ENCODE data around the gene SPP2.

Gene SPP2

DNA sequence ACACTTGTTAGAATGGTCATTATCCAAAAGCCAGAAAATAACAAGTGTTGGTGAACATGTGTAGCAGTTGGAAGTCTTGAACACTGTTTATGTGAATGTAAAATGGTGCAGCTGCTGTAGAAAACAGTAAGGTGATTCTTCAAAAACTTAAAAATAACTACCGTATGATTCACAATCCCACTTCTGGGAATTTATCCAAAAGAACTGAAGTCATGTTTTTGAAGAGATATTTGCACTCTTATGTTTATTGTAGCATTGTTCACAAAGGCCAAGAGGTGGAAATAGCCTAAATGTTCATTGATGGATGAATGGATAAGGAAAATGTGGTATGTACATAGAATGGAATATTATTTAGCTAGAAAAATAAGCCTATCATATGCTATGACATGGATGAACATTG lies 6.3 kb upstream of the SPP2 start:
- DNase-seq: no peak

DNA sequence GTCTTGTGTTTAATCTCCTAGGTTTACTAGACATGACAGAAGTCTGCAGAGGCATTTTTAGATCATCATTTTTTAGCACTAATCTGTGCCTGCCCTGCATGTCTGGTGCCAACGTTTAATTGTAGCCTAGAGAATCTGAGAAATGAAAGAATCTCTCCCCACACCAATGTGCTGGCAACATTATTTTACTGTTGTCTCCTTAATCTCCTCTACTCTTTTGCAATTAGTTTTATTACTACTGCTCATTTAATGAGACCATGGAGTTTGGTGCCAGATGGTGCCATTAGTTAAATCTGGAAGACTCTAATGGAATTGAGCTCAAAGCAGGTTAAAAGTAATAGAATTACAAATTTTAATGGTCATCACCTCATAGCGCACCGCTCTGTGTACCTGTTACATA lies 4.0 kb upstream of the SPP2 start:
- DNase-seq: no peak

DNA sequence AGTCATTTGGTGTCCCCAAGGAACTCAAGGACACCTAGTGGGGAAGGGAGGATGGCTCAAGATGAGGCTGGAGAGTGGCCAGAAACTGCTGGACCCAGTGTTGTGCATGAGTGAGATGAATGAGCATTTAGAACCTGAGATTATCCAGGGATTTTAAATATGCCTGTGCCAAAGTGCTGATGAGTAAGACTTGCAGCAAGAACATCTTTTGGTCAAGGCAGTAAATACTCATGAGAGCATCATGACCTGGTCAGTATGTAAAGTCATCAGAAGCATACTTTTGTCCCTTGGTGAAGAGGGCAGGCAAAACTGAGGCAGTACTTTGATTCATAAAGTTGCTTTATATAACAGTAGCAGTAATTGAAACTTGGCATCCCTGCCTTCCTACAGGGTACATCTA lies 3.1 kb upstream of the SPP2 start:
- DNase-seq: no peak

DNA sequence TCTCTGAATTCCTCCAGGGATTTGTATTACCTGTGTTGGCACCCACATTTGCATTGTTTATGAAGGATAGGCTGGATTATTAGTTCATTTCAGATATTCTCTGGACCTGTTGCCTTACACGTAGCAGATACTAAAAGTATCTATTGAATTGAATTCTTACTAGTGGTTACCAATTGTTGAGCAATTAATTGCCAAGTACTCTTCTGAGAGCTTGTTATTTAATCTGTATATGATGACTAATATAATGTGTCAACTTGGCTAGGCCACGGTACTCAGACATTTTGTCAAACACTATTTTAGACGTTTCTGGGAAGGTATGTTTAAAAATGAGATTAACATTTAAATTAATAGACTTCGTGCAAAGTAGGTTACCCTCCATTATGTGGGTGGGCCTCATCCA lies 2.5 kb upstream of the SPP2 start:
- no peak for DNase-seq

DNA sequence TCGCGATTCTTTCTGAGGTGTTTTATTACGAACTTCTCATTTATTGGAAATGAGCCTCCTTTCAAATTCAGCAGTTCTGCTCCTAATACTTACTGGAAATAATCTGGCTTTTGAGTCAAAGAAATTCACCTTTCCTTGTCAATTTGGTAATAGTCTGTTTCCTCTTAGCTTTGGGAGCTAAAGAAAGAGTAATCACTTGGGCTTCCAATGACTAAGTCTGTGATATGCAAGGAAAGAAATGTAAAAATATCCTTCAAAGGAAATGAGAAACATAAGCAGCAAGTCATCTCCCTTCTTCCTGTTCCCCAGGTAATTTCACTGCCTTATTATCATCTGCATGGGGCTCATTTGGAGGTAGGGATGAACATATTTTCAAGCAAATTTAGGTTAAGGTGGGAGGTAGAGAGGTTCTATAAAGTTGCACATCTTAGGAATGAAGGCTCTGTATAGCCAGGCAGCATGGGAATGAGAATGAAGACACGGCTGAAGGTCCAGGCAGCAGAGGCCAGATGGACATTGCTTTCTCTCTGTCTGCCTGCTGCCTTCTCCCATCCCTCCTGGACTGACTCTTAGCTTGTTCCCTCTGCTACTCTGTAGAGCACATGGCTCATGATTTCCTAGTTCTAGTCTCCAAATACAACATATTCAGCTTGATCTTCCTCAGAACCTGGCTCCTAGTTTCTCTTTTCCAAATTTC lies 1.0 kb downstream of the SPP2 start:
- DNase-seq: no peak

DNA sequence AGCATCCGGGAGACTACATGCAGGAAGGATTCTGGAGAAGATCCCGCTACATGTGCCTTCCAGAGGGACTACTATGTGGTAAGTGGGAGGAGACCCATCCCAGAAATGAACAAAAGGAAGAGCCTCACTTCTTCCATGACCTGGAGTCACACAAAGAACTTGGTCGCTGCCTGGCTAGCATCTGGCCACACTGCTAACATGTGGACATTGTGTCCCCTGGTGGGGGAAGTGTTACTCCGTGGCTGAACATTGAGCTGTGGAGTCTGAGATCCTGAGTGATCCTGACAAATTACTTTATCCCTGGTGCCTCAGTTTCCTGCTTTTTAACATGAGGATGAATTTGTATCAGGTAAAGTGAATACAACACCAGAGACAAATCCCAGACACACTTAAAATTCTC lies 8.4 kb downstream of the SPP2 start:
- DNase-seq: no peak

DNA sequence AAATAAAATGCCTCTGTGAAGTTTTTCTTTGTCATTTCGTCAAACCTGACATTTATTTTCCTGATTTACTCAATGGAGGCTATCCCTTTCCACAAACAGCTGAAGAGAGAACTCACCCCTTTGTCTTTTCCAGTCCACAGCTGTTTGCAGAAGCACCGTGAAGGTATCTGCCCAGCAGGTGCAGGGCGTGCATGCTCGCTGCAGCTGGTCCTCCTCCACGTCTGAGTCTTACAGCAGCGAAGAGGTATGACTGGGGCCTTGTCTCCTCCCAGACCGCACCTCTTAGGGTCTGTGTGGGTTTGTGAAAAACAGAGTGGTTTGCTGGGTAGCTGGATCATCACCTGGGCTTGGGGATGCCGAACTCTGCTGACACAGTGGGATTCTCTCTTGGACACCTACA lies 9.7 kb downstream of the SPP2 start:
- no peak for DNase-seq

DNA sequence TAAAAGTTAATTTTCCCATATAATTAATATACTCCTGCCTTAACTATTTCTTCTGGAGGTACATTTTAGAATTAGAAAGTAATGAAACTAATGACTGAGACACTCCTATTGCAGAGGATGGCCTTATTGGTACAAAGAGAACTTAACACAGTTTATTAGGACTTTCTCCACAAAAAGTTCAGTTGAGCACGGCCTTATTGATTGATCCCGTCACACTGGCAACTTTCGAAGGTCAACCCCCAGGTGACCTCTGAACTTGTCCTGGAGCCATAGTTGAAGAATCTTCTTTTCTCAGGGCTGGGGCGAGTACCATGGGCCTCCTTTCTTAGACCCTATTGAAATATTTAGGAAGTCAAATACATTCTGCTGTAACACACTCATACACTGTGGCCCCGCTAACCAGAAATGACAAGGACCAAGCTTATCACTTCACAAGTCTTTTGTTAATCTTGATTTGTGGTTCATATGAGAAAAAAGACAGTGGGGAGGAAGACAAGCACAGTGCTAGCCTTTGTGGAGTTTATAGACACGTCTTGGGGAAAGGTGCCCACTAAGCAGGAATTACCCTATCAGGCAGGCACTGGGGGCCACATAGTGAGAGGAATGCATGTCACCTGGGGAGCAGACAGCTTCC lies 11.2 kb downstream of the SPP2 start:
- no peak for DNase-seq

DNA sequence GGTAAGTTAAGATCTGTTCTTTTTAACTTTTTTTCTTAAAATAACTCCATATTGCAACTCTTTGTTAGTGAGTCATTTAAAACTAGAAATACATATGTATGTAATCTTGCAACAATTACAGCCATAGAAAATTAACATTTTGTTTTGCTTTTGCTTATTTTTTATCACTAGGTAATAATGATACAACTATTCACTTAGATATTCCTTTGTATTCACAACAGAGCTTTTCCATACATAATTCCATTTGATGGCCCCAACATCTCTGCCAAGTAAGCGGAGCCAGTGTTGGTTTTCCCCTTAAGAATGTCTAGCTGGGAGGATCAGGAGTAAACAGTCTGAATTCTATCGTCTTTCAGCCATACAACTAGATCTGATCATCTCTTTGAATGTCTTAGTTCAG lies 16.1 kb downstream of the SPP2 start:
- no peak for DNase-seq

DNA sequence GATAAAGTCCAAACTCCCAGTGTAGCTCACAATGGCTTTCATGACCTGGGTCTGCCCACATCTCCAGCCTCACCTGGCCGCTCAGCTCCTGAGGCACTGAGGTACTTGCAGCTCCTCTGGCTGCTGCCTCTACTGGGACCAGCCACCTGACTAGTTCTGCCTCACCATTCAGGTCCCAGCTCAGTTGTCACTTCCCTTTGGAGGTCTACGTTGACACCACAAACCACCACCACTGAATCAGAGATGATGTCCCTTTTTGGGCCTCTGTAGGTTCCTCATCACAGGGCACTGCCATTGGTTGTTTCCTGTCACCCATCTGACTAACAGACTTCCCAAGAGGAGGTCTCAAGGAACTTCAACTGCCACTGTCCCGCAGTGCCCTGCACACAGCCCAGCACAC lies 21.2 kb downstream of the SPP2 start:
- DNase-seq: no peak

DNA sequence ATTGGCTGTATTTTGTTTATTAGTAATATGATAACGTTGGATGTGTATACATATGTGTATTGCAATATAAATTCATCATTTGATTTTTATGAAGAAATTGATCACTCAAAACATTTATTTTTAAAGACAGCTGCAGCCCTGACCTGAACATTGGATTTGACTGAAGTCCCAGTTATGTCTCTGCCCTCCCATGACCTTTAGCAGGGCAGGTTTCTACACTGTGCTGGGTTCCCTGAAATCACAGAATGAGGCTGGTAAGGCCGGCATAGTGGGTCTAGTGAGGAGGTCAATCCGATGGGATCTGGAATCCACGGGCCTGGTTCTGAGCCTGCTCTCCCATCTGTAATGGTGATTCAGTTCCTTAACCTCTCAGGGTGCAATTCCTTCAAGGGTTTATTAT lies 22.0 kb downstream of the SPP2 start:
- DNase-seq: no peak

DNA sequence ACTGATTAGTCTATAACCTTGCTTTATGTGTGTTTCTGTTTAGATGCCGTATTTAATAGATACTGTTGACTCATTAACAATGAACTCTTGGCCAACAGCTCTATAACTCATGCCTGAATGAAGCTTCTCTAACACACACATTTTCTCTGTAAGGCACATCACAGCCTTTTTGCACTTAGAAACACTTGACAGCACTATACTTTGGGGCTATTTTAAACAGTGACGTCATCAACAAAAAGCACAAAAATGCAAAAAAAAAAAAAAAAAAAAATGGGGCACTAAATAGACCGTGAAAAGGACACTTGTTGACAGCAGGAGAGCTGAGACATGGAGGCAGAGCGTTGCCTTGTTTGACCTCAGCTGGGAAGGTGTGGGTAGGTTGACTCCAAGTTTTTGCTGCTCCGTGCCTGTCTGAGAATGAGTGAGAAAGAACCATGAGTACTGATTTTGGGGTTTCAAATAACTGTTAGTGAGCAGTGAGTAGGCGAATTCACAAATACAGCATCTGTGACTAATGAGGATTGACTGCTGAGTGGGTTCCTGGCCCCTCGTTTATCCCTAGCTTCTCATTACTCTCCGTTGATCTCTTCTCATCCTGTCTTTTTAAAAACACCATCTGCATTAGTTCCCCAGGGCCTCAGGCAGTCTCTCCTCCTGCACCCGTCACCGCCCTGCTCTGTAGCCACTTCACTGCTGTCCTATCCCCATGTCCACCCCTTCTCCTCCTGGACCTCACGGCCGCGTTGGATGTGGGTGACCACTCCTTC lies 24.4 kb downstream of the SPP2 start:
- no peak for DNase-seq

DNA sequence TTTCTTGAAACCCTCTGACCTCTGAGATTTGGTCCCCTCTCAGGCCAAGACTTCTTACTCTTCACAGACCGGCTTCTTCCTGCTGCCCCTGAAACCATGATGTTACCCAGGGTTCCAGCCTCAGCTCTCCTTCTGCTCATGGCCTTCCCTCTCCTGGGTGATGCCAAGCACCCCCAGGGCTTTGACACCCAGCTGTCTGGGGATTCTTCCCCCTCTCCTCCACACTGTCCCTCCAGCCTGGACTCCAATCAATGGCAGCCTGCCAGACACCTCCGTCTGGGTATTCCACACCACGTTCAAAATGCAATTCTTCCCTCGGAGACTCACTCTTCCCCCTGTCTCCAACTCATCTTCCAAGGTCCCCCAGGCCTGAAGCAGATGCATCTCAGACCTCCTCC lies 25.0 kb downstream of the SPP2 start:
- DNase-seq: no peak

DNA sequence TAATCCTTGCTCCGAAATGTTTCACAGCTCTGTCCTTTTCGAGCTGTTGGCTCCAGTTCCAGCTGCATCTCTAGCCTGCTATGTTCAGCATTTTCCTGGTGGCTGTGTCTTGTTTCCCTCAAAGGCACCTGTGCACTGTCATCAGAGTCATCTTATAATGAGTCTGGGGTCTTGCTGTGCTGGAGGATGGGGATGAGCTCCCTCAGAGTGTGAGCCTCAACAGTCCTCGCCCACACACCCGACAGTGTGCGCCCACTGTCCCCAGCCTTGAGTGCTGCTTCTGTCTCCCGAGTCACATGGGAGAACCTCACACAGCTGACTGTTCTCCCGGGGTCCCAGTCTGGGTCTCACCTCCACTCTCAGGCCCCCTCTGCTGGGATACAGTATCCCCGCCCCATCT lies 25.4 kb downstream of the SPP2 start:
- DNase-seq: no peak

DNA sequence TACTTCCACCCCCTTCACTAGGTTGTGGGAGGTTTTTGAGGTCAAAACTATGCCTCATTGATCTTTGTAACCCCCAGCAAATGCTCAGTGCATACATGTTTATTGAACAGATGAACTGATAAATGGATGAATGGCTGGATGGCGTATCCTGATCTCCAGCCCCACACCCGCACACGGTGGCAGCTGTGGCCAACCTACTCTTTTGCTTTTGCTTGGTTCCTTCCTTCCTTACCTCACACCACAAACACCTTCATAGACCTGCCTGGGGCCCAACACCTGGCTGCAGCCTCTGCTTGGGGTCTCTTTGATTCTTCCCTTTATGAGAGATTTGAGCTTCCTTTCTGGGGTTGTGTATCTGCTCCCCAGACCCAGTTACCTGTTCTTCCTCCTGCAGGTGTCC lies 25.9 kb downstream of the SPP2 start:
- DNase-seq: no peak

DNA sequence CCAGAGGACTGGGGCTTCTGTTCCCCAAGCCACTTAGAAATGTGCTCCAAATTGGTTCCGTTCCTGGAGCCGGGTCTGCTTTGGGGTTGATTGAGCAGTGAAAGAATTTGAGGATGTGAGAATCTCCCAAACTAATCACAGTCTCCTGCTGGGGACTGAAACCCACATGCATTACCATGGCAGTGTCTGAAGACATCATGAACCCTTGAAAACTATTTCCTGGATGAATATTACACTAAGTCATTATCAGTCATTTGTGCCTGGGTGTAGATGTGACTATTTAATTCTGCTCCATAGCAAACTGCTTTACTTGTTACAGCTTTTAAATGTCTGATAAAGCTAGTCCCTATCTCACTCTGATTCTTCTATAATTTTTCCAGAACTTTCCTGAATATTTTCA lies 27.6 kb downstream of the SPP2 start:
- DNase-seq: no peak

DNA sequence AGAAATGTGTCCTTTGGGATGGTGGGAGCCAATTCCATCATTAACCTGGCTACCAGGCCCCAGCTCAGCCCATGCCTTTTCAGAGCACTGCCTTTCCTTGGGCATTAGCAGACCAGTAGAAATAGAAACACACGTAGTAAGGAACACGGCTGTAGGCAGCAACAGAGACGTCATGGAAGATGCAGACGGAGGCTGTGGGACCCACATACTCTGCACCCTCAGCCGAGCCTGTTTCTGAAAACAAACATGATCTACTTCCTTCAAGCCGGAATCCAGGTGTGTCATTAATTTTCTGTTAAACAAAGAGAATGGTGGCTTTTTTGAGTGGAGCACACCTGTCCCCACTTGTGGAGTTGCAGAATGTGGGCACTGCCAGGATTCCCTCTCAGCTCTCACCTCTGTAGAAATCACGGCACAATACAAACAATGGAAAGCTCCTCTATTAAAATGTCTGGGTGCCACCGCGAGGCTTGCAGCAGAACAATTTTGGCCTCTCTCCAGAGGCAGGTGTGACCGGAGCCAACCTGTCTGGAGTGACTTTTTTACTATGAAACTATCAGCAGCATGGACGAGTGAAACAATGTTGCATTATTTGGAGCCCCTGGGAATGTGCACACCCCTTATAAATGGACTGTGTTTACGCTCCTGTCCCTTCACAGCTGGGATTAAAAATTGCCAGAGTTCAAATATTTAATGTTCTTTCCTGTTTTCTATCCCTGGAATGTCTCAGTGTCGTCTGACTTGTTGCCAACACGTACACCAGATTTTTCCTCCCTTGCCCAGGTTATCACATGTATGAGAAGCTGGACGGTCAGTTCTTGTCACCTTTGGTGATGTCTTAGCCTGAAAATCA lies 31.7 kb downstream of the SPP2 start:
- DNase-seq: no peak

DNA sequence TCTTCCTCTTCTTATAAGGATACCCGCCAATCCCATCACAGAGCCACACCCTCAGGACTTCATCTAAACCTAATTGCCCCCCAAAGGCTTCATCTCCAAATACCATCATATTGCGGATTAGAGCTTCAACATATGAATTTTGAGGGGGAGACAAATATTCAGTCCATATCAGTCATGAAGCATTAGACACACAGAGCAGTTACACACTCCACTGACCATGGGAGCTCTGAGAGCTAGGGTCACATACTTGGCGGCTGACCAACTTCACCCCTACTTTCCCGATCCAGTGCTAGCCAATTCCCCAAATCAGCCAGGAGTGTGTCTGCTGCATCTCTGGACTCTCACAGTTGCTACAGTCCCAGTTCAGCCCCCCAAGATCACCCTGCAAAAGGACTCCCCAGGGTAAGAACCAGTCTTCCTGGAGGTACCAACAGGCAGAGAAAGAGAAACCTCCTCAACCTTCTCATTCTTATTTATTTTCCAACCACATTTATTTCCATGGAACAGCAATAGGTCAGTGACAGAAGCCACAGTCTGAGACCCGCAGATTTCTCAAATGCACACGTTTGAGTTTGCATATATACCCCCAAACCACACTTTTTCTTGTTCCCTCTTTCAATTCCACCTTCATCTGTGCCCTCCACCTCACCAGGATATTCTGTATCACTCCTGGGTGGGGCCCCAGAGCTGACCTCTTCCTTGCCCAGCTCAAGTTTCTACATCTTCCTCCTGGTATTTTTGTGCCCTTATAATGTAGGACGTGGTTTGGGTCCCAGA lies 33.3 kb downstream of the SPP2 start:
- no peak for DNase-seq

DNA sequence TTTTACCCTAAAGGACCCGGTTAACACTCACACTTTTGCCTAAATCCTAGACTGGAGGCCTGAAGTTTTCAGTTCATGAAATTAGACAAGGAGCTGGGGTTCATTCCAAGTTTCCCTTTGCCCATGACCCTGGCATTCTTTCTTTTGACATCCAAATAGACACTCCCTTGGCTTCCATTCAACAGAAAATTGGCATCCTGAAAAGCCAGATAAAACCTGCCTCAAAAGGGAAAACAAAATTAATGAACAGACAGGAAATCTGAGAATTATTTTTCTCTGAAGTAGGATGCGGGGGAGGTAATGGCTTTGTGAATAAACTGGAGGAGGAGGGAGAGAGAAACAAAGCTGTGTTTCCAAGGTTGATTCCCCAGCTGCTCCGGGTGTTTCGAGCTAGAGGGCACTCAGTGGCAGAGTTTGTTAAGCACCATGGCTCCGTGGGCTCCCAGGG lies 41.0 kb downstream of the SPP2 start:
- DNase-seq: no peak

DNA sequence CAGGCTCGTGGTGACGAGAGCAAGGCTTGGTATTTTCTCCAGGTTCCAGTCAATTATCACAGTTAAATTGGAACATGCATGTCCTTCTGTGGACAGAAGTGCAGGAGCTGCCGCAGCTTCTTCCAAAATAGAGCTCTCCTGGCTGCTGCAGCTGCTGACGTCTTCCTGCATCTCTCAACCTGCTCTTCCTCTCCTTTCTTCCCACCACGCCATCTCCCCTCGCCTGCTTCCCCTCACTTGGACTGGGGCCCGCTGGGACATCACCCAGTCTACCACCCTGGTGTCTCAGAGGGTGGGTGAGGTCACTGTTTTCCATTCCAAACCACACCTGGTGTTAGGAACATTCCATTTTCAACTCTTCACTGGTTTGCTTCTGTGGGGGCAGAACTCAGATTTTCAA lies 41.4 kb downstream of the SPP2 start:
- no peak for DNase-seq

DNA sequence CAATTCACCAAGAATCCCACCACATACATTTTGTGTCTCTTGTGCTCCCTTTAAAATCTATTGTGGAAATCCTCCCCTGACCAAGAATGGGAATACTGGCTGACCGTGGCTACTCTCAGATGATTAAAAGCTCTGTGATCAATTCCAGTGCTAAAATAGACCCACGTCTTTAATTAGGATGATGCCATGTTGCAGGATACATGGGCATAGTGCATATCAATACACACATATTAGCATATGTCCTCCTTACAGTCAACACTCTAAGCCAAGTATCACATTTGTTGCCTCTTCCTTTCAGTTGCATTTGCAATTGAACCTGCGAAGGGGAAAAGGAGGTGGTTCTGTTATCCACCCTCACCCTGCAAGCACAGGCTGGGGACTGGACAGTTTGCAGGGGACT lies 41.8 kb downstream of the SPP2 start:
- no peak for DNase-seq

DNA sequence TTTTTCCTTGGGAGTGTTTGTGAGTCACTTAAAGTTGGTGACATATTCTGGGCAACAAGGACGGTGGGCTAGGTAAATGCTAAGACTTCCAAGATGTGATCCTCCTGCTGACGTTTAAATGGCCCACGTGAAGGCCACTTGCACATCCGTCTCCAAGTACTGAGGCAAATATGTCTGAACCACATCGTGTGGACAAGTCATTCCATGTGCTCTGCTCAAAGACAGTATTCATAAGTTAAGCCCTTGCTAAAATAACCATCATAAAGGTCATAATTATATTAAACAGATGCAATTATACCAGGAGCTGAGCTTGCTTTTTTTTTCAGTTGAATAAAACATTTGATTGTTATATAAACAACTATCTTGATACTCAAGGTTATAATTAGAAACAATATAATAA lies 44.8 kb downstream of the SPP2 start:
- no peak for DNase-seq

DNA sequence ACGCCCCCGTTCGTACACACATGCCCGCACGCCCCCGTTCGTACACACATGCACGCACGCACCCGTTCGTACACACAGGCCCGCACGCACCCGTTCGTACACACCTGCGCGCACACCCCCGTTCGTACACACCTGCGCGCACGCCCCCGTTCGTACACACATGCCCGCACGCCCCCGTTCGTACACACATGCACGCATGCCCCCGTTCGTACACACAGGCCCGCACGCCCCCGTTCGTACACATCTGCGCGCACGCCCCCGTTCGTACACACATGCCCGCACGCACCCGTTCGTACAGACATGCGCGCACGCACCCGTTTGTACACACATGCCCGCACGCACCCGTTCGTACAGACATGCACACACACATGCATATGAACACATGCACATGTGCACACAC lies 45.7 kb downstream of the SPP2 start:
- DNase-seq: no peak
